Astrocyte of the cerebellum (primary cell): ENCODE results near the gene AGAP1.

Source experiments
- DNase-seq: peaks from one replicate; pipeline ENCODE4 v3.0.0-alpha.2; 2011; ENCODE audit warnings: low read depth
- H3K4me3 ChIP-seq: 2 replicates; pipeline ENCODE4 v1.5.1; 2011; ENCODE audit warnings: mild to moderate bottlenecking, low read depth, low read length, moderate library complexity
- CTCF ChIP-seq: IDR thresholded peaks from 2 replicates; pipeline ENCODE4 v1.5.1; 2012; ENCODE audit warnings: low read length, low read depth, moderate library complexity, mild to moderate bottlenecking; ENCODE audit errors: missing control alignments
- in situ Hi-C: cut with HindIII; loops from 2 replicates; pipeline ENCODE4 v1.10.0; 2017; ENCODE audit warnings: low sequenced_read_pairs

The AGAP1 gene

GRCh38 chr2:235595422-235596010 is 101.7 kb downstream of the AGAP1 start:
- H3K4me3 ChIP-seq = no peak overlapping the region
- in situ Hi-C loops = no loop called here
- peak; percentile 72 for DNase-seq
- TF ChIP-seq CTCF = peak; percentile 90

DNA sequence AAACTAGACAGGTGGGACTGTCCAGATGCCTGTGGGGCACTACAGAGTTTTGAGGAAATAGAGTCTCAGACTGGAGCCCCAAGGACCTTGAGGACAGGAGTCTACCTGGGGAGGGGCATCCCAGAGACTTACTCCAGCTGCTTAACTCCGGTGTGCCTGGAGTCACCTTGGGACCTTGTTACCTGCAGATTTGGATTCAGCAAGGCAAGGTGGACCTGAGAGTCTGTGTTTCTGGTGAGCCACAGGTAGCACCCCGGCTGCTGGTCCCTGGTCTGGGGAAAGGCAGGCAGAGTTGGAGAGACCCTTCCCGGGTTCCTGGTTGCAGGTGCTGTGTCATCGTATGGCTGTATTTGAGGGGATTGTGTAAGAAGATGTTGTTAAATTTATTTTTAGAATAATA is 102.4 kb downstream of the AGAP1 start:
- no peak for TF ChIP-seq CTCF
- DNase-seq = no peak
- no peak overlapping the region for H3K4me3 ChIP-seq
- in situ Hi-C loops = no loop called here

GRCh38 chr2:235597081-235597615 is 103.3 kb downstream of the AGAP1 start:
- no peak overlapping the region for H3K4me3 ChIP-seq
- no peak for TF ChIP-seq CTCF
- no peak for DNase-seq
- in situ Hi-C loops = no loop called here

GRCh38 chr2:235598026-235598425 is 104.2 kb downstream of the AGAP1 start:
- TF ChIP-seq CTCF = no peak
- no peak for DNase-seq
- in situ Hi-C loops = no loop called here
- H3K4me3 ChIP-seq = no peak overlapping the region

- in situ Hi-C loops = no loop called here
- TF ChIP-seq CTCF = no peak
- no peak overlapping the region for H3K4me3 ChIP-seq
- DNase-seq = no peak
Observed at GRCh38 chr2:235598532-235599531, 105.0 kb downstream of the AGAP1 start.

DNA sequence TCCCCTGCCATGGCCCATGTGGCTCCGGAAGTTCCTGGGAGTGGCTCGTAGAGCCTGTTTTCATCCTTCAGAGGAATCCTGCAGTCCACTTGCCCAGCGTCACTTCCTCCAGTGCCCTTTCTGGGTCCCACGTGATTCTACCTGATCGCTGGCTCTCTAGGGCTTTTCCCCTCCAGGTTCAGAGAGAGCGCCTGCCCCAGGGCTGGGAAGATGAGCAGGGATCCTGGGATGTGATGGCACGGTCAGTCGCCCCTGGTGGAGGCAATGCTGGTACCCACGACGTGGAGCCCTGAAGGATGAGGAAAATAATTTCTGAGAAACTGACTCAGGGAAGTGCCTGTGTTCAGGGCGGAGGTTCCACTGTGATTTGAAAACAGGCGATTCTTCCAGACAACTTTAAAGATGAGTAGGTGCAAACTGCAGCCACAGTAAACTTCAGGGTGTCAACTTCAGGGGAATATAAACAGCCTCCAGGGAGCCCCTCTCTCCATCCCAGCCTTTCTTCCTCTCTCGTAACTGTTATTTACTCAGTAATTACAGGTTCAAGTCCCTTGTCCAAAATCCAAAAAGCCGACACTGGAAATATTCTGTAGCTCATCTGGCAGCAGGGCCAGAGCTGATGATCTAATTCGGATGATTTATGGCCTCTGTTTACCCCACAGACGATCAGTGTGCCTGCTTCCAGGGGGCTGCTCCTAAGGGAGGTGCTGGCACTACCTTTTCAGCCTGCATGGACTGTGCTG is 105.9 kb downstream of the AGAP1 start:
- no peak for TF ChIP-seq CTCF
- H3K4me3 ChIP-seq = no peak overlapping the region
- DNase-seq = no peak
- in situ Hi-C loops = no loop called here
